ENCODE measurements around the gene MYO9B.

MYO9B gene

GRCh38 chr19:17114414-17114831 lies 38.8 kb downstream of the MYO9B start:
- Mint-ChIP-seq H3K36me3 (ENCODE audit: low read depth) (peaks cover 16% of the 10 kb centered on the region), H3K27me3 (ENCODE audit: low read depth) (no peaks in the 10 kb centered on the region), H3K9me3 (no peaks in the 10 kb centered on the region), H3K4me3 (no peak overlapping the region), H3K27ac (no peak overlapping the region), H3K4me1 (peaks cover 14% of the 10 kb centered on the region)
- no peak for TF ChIP-seq CTCF (IDR thresholded peaks at IDR 0.05; ENCODE audit: unreplicated experiment in 3 of 3)

- H3K4me1 Mint-ChIP-seq: peaks cover 14% of the 10 kb centered on the region
- TF ChIP-seq CTCF (IDR thresholded peaks at IDR 0.05; ENCODE audit: unreplicated experiment in 3 of 3): no peak
- peaks cover 14% of the 10 kb centered on the region for H3K36me3 Mint-ChIP-seq (ENCODE audit: low read depth)
- no peaks in the 10 kb centered on the region for H3K27me3 Mint-ChIP-seq (ENCODE audit: low read depth)
- H3K4me3 Mint-ChIP-seq: no peak overlapping the region
- H3K27ac Mint-ChIP-seq: no peak overlapping the region
- no peaks in the 10 kb centered on the region for H3K9me3 Mint-ChIP-seq
Measured at GRCh38 chr19:17116996-17117702, 41.6 kb downstream of the MYO9B start.

- Mint-ChIP-seq H3K9me3 (no peaks in the 10 kb centered on the region), H3K36me3 (ENCODE audit: low read depth) (peaks cover 18% of the 10 kb centered on the region), H3K27me3 (ENCODE audit: low read depth) (no peaks in the 10 kb centered on the region), H3K4me3 (no peak overlapping the region), H3K27ac (no peak overlapping the region), H3K4me1 (peaks cover 6% of the 10 kb centered on the region)
- no peak for TF ChIP-seq CTCF (IDR thresholded peaks at IDR 0.05; ENCODE audit: unreplicated experiment in 3 of 3)
Measured at GRCh38 chr19:17118957-17119356, 43.4 kb downstream of the MYO9B start.

- H3K9me3 Mint-ChIP-seq: no peaks in the 10 kb centered on the region
- peaks cover 12% of the 10 kb centered on the region for H3K4me1 Mint-ChIP-seq
- no peak for TF ChIP-seq CTCF (IDR thresholded peaks at IDR 0.05; ENCODE audit: unreplicated experiment in 3 of 3)
- peaks cover 7% of the 10 kb centered on the region for H3K36me3 Mint-ChIP-seq (ENCODE audit: low read depth)
- no peak overlapping the region for H3K4me3 Mint-ChIP-seq
- no peak overlapping the region for H3K27ac Mint-ChIP-seq
- no peaks in the 10 kb centered on the region for H3K27me3 Mint-ChIP-seq (ENCODE audit: low read depth)
Measured at GRCh38 chr19:17121736-17122293, 46.2 kb downstream of the MYO9B start.

- no peak overlapping the region for H3K4me3 Mint-ChIP-seq
- H3K4me1 Mint-ChIP-seq: peaks cover 16% of the 10 kb centered on the region
- TF ChIP-seq CTCF (IDR thresholded peaks at IDR 0.05; ENCODE audit: unreplicated experiment in 3 of 3): no peak
- no peak overlapping the region for H3K27ac Mint-ChIP-seq
- no peaks in the 10 kb centered on the region for H3K9me3 Mint-ChIP-seq
- peaks cover 7% of the 10 kb centered on the region for H3K36me3 Mint-ChIP-seq (ENCODE audit: low read depth)
- no peaks in the 10 kb centered on the region for H3K27me3 Mint-ChIP-seq (ENCODE audit: low read depth)
Measured at GRCh38 chr19:17123041-17123440, 47.5 kb downstream of the MYO9B start.

GRCh38 chr19:17124025-17124424 lies 48.4 kb downstream of the MYO9B start:
- H3K9me3 Mint-ChIP-seq: no peaks in the 10 kb centered on the region
- no peak overlapping the region for H3K4me3 Mint-ChIP-seq
- no peak overlapping the region for H3K27ac Mint-ChIP-seq
- peaks cover 10% of the 10 kb centered on the region for H3K36me3 Mint-ChIP-seq (ENCODE audit: low read depth)
- TF ChIP-seq CTCF (IDR thresholded peaks at IDR 0.05; ENCODE audit: unreplicated experiment in 3 of 3): no peak
- H3K27me3 Mint-ChIP-seq (ENCODE audit: low read depth): no peaks in the 10 kb centered on the region
- H3K4me1 Mint-ChIP-seq: peaks cover 16% of the 10 kb centered on the region

Data from nephron (organoid).